ENCODE results near the gene CAMK2B. TPM values are rescaled to one million over a fixed set of nuclear protein-coding genes. Genes with fewer than 3 reads are reported as not detected.

CAMK2B gene
- total RNA-seq, 1 experiment from 2014 or later, result 0.34 TPM

GRCh38 chr7:44188480-44189225 lies 136.7 kb downstream of the CAMK2B start:
- Histone ChIP-seq H4K20me1 (ENCODE audit: insufficient read depth) (no peaks in the 10 kb centered on the region), H3K27me3 (ENCODE audit: insufficient read depth, low read length) (no peaks in the 10 kb centered on the region), H3K79me2 (ENCODE audit: insufficient read depth, low read length) (no peaks in the 10 kb centered on the region), H3K9ac (ENCODE audit: low read length) (no peak overlapping the region), H3K4me2 (ENCODE audit: low read length) (no peak overlapping the region), H3K9me3 (ENCODE audit: control insufficient read depth in 1 of 2, insufficient read depth in 1 of 2, low read depth in 1 of 2, low read length in 2 of 2) (no peaks in the 10 kb centered on the region), H3K4me3 (replicated peaks in 1 of 2; ENCODE audit: low read depth in 1 of 2, low read length in 2 of 2) (no peak overlapping the region), H3K4me1 (ENCODE audit: control insufficient read depth in 1 of 2, insufficient read depth in 2 of 2, low read length in 2 of 2) (peaks cover 15 to 20% of the 10 kb centered on the region in 2 experiments), H2AFZ (ENCODE audit: low read depth, low read length, poor library complexity, severe bottlenecking) (no peak overlapping the region), H3K36me3 (ENCODE audit: control insufficient read depth in 1 of 2, insufficient read depth in 2 of 2, low read length in 2 of 2) (no peaks in the 10 kb centered on the region), H3K9me2 (ENCODE audit: insufficient read depth) (no peaks in the 10 kb centered on the region), H3K27ac (ENCODE audit: low read depth, low read length) (no peak overlapping the region)
- BruUV-seq (replicated peaks), result no TSS peak
- TF ChIP-seq ZFX (IDR thresholded peaks at IDR 0.05) (no peak), ATF3 (IDR thresholded peaks at IDR 0.05) (no peak), ZBTB33 (IDR thresholded peaks at IDR 0.05; ENCODE audit: extremely low read depth, insufficient replicate concordance, low read length) (no peak), YY1 (IDR thresholded peaks at IDR 0.05; ENCODE audit: extremely low read depth, insufficient replicate concordance, low read depth, low read length) (no peak), CBX3 (IDR thresholded peaks at IDR 0.05; ENCODE audit: low read depth) (no peak), CTCF (IDR thresholded peaks at IDR 0.05 in 2 of 3, conservative IDR thresholded peaks at IDR 0.05 in 1 of 3; ENCODE audit: borderline replicate concordance in 1 of 3, insufficient read depth in 1 of 3, low read depth in 2 of 3, low read length in 2 of 3) (no peak), ELF1 (IDR thresholded peaks at IDR 0.05; ENCODE audit: borderline replicate concordance, low read depth) (no peak), SIN3A (IDR thresholded peaks at IDR 0.05; ENCODE audit: low read depth) (no peak), MAX (IDR thresholded peaks at IDR 0.05) (no peak), SP1 (IDR thresholded peaks at IDR 0.05; ENCODE audit: low read depth) (no peak), ZNF274 (IDR thresholded peaks at IDR 0.05; ENCODE audit: low read depth, low read length) (no peak), EZH2 (IDR thresholded peaks at IDR 0.05) (no peak)
- CTCF ChIA-PET, result no interaction called here
- DNase-seq (ENCODE audit: low read depth, low spot score) (no peak), ATAC-seq (no peak)
- POLR2A ChIA-PET, result no interaction called here
- intact Hi-C loops (cut with micrococcal nuclease), result no loop called here
- RAD21 ChIA-PET (ENCODE audit: low non-redundant PET in 1 of 2, low total read pairs in 2 of 2, uncharacterized antibody in 2 of 2, unreplicated experiment in 2 of 2), result no interaction called here
